GM18511 (cell line): ENCODE results near the gene NPFFR1.
A peak's percentile ranks its signal among the peaks of the same experiment; 100 is the strongest.

ENCODE experiments used
- ATAC-seq: cut with Tn5 transposase; IDR thresholded peaks from one replicate; pipeline ENCODE4 v1.9.1; 2021; ENCODE audit warnings: mild to moderate bottlenecking, moderate library complexity; ENCODE audit not compliant: unreplicated experiment

Gene NPFFR1

GRCh38 chr10:70289739-70290138 is 5.9 kb upstream of the NPFFR1 start:
- ATAC-seq, result no peak

- ATAC-seq, result no peak
These were observed 2.8 kb upstream of the NPFFR1 start for GRCh38 chr10:70286616-70287015.

GRCh38 chr10:70285476-70285831 is 1.6 kb upstream of the NPFFR1 start:
- ATAC-seq, result no peak

GRCh38 chr10:70284542-70285475 is 1.0 kb upstream of the NPFFR1 start:
- ATAC-seq, result no peak

- no peak for ATAC-seq
These were observed 746 bp downstream of the NPFFR1 start for GRCh38 chr10:70283071-70283444.

GRCh38 chr10:70281609-70282008 is 2.2 kb downstream of the NPFFR1 start:
- no peak for ATAC-seq

- no peak for ATAC-seq
These were observed 3.7 kb downstream of the NPFFR1 start for GRCh38 chr10:70280099-70280498.

GRCh38 chr10:70277396-70278030 is 6.3 kb downstream of the NPFFR1 start:
- no peak for ATAC-seq

GRCh38 chr10:70274643-70275042 is 9.2 kb downstream of the NPFFR1 start:
- ATAC-seq, result no peak

- ATAC-seq, result peak; percentile 59
These were observed 10.9 kb downstream of the NPFFR1 start for GRCh38 chr10:70272925-70273316.

GRCh38 chr10:70271996-70272924 is 11.5 kb downstream of the NPFFR1 start:
- ATAC-seq, result no peak

- ATAC-seq, result no peak
These were observed 12.9 kb downstream of the NPFFR1 start for GRCh38 chr10:70270952-70271351.

GRCh38 chr10:70269741-70270140 is 14.1 kb downstream of the NPFFR1 start:
- ATAC-seq, result no peak

- no peak for ATAC-seq
These were observed 15.4 kb downstream of the NPFFR1 start for GRCh38 chr10:70268376-70268775.

GRCh38 chr10:70267161-70267933 is 16.5 kb downstream of the NPFFR1 start:
- no peak for ATAC-seq

GRCh38 chr10:70266701-70267100 is 17.1 kb downstream of the NPFFR1 start:
- ATAC-seq, result no peak

GRCh38 chr10:70266056-70266455 is 17.7 kb downstream of the NPFFR1 start:
- no peak for ATAC-seq

GRCh38 chr10:70265032-70265689 is 18.6 kb downstream of the NPFFR1 start:
- ATAC-seq, result no peak

- ATAC-seq, result no peak
These were observed 23.1 kb downstream of the NPFFR1 start for GRCh38 chr10:70260734-70261133.

GRCh38 chr10:70260259-70260658 is 23.5 kb downstream of the NPFFR1 start:
- ATAC-seq, result no peak
